ENCODE results near the gene ZG16B.

DNA sequence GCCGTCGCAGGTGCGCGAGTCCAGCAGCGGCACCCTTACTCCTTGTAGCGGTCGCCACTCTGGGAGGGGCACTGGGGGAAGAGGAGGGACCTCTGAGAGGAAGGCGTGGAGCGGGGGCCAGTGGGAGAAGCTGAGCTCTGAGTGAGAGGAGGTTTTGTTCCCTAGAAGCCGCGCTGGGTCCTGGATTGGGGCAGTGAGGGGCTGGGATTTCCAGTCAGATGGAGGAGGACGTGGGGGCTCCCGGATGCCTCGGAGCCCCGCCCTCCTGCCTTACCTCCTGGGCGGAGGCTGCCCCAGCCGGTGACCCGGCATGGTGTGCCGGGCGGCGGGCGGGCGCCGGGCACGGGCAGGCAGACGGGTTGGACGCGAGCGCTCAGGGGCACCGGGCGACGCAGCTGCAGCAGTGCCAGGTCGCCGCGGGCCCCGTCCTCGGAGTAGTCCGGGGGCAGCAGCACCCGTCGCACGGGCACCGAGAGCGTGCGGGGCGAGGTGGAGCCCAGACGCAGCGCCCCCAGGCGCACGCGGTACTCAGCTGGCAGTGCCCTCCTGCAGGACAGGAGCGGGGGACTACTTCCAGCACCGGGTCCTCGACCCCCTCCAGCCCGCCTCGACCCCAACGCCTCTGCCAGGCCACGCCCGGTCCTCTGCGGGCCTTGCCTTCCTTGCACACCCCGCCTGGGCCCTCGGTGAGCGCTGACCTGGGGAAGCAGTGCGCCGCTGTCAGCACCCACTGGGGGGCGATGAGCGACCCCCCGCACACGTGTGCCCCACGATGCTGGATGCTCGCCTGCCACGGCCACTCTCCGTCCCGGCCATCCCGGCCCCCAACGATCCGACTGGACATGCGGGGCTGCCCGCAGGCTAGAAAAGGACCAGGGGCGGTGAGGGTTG lies 44.8 kb upstream of the ZG16B start:
- TF ChIP-seq, protein P1, sequence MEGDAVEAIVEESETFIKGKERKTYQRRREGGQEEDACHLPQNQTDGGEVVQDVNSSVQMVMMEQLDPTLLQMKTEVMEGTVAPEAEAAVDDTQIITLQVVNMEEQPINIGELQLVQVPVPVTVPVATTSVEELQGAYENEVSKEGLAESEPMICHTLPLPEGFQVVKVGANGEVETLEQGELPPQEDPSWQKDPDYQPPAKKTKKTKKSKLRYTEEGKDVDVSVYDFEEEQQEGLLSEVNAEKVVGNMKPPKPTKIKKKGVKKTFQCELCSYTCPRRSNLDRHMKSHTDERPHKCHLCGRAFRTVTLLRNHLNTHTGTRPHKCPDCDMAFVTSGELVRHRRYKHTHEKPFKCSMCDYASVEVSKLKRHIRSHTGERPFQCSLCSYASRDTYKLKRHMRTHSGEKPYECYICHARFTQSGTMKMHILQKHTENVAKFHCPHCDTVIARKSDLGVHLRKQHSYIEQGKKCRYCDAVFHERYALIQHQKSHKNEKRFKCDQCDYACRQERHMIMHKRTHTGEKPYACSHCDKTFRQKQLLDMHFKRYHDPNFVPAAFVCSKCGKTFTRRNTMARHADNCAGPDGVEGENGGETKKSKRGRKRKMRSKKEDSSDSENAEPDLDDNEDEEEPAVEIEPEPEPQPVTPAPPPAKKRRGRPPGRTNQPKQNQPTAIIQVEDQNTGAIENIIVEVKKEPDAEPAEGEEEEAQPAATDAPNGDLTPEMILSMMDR (IDR thresholded peaks at IDR 0.05), result peak; percentile 13
- TF ChIP-seq EZH2 (IDR thresholded peaks at IDR 0.05) (no peak), EZH2phosphoT487 (IDR thresholded peaks at IDR 0.05) (no peak)
